OCI-LY7 (cell line): Measurements from ENCODE around the gene GMPR2. TPM values are rescaled to one million over a fixed set of nuclear protein-coding genes. Genes with fewer than 3 reads are reported as not detected.

Experiments used
- BruUV-seq: library from RNA; stranded (reverse); fragments of 400-500 nt; replicated peaks from 2 replicates; lab custom pipeline; 2021; lab: Mats Ljungman, UMichigan
- CTCF ChIA-PET: fragments of 300-600 bp; sonication (Branson Sonifier 250); formaldehyde crosslinking; loops from one replicate; lab custom pipeline; 2022; ENCODE audit warnings: antibody characterized with exemption; ENCODE audit not compliant: unreplicated experiment; lab: Charles Lee
- POLR2A ChIA-PET: fragments of 300-600 bp; sonication (Branson Sonifier 250); formaldehyde crosslinking; loops from one replicate; lab custom pipeline; 2022; ENCODE audit warnings: antibody characterized with exemption; lab: Charles Lee
- DNase-seq: peaks from one replicate; pipeline ENCODE4 v3.0.0-alpha.2; 2015; ENCODE audit warnings: low spot score
- H2AFZ ChIP-seq: fragments of 200-600 bp; sonication (generic), shearing (Covaris generic); 2 replicates; pipeline ENCODE4 v1.6.1; 2014; ENCODE audit warnings: mild to moderate bottlenecking, antibody characterized with exemption, low read length, moderate library complexity
- H3K27ac ChIP-seq: fragments of 200-600 bp; sonication (generic); 2 replicates; pipeline ENCODE4 v1.5.1; 2014; ENCODE audit warnings: mixed run types, low read depth, mild to moderate bottlenecking, moderate library complexity, low read length, inconsistent platforms; ENCODE audit not compliant: poor library complexity, severe bottlenecking
- H3K36me3 ChIP-seq: fragments of 200-600 bp; sonication (generic); 2 replicates; pipeline ENCODE4 v1.6.1; 2014; ENCODE audit warnings: mild to moderate bottlenecking, antibody characterized with exemption, low read length, moderate library complexity, mixed read lengths; ENCODE audit not compliant: insufficient read depth
- H3K4me1 ChIP-seq: fragments of 200-600 bp; sonication (generic); 2 replicates; pipeline ENCODE4 v1.5.1; 2014; ENCODE audit warnings: mild to moderate bottlenecking, low read length; ENCODE audit not compliant: insufficient read depth, poor library complexity, severe bottlenecking
- H3K4me2 ChIP-seq: fragments of 200-600 bp; sonication (generic); 2 replicates; pipeline ENCODE4 v1.6.1; 2014; ENCODE audit warnings: mild to moderate bottlenecking, low read length
- H3K4me3 ChIP-seq: fragments of 200-600 bp; sonication (generic); 2 replicates; pipeline ENCODE4 v1.5.1; 2014; ENCODE audit warnings: mild to moderate bottlenecking, low read depth, low read length; ENCODE audit not compliant: poor library complexity, severe bottlenecking
- H3K79me2 ChIP-seq: fragments of 200-600 bp; sonication (generic); 2 replicates; pipeline ENCODE4 v1.6.1; 2016; ENCODE audit warnings: low read depth, mild to moderate bottlenecking, low read length, moderate library complexity, mixed read lengths; ENCODE audit not compliant: insufficient read depth
- H3K9me2 ChIP-seq: fragments of 200-600 bp; sonication (generic); 2 replicates; pipeline ENCODE4 v1.6.1; 2016; ENCODE audit warnings: mild to moderate bottlenecking, low read length, mixed read lengths; ENCODE audit not compliant: insufficient read depth
- H3K9me3 ChIP-seq: fragments of 200-600 bp; sonication (generic); 2 replicates; pipeline ENCODE4 v1.6.1; 2014; ENCODE audit warnings: mild to moderate bottlenecking, mixed run types, low read length, mixed read lengths
- H4K20me1 ChIP-seq: fragments of 200-600 bp; sonication (generic); 2 replicates; pipeline ENCODE4 v1.6.1; 2014; ENCODE audit warnings: mild to moderate bottlenecking, antibody characterized with exemption, low read length, moderate library complexity, mixed read lengths; ENCODE audit not compliant: insufficient read depth
- CTCF ChIP-seq: fragments of 200-600 bp; sonication (generic); conservative IDR thresholded peaks from 2 replicates; pipeline ENCODE4 v1.5.1; 2014; ENCODE audit warnings: mild to moderate bottlenecking, antibody characterized with exemption, low read length, moderate library complexity, mixed read lengths
- EZH2phosphoT487 ChIP-seq: fragments of 200-600 bp; sonication (generic); IDR thresholded peaks from 2 replicates; pipeline ENCODE4 v1.6.1; 2018; ENCODE audit warnings: low read depth, borderline replicate concordance, mild to moderate bottlenecking, mixed run types, antibody characterized with exemption, low read length, moderate library complexity, mixed read lengths
- intact Hi-C: fragments of 100-400 bp; cut with micrococcal nuclease; formaldehyde crosslinking; loops from one replicate; pipeline ENCODE4 v1.10.0; 2022; ENCODE audit not compliant: unreplicated experiment
- total RNA-seq, 2 experiments: library from RNA; depleted of rRNA in 1 of 2; stranded (reverse); fragments of >200 nt in 1 of 2; shearing (Covaris generic) in 1 of 2; gene quantifications; 2 replicates each; pipeline ENCODE4 v1.2.3, GENCODE V29; 2014 to 2022

The GMPR2 gene
- total RNA-seq, 2 experiments from 2014 or later = 51.4 to 62.3 TPM

GRCh38 chr14:24235804-24236688 lies 3.3 kb downstream of the GMPR2 start:
- Histone ChIP-seq H3K9me3 (no peaks in the 10 kb centered on the region), H3K9me2 (no peaks in the 10 kb centered on the region), H3K4me1 (peaks cover 34% of the 10 kb centered on the region), H3K27ac (no peak overlapping the region), H3K4me3 (no peak overlapping the region), H3K36me3 (peaks cover 72% of the 10 kb centered on the region), H4K20me1 (no peaks in the 10 kb centered on the region), H3K79me2 (peaks cover 32% of the 10 kb centered on the region), H3K4me2 (no peak overlapping the region), H2AFZ (no peak overlapping the region)
- no peak for TF ChIP-seq CTCF
- ChIA-PET CTCF (interaction anchor here (1.0 kb wide), 1 partner anchor 70 kb away, joined by 3 read pairs; no protein-coding TSS in a partner anchor), POLR2A (interaction anchor here (0.7 to 1.2 kb wide), 2 partner anchors 9 to 61 kb away, joined by 3 to 4 read pairs; no protein-coding TSS in a partner anchor)
- intact Hi-C loops = no loop called here
- DNase-seq = no peak
- BruUV-seq = no TSS peak

GRCh38 chr14:24236689-24237462 lies 4.1 kb downstream of the GMPR2 start:
- Histone ChIP-seq H3K9me2 (no peaks in the 10 kb centered on the region), H3K4me2 (no peak overlapping the region), H3K4me1 (peaks cover 38% of the 10 kb centered on the region), H3K79me2 (peaks cover 32% of the 10 kb centered on the region; the same call in 1 of the 2 replicates), H3K9me3 (no peaks in the 10 kb centered on the region), H2AFZ (no peak overlapping the region), H3K4me3 (no peak overlapping the region), H3K27ac (no peak overlapping the region), H4K20me1 (no peaks in the 10 kb centered on the region), H3K36me3 (peaks cover 73% of the 10 kb centered on the region)
- intact Hi-C loops = no loop called here
- no TSS peak for BruUV-seq
- ChIA-PET CTCF (no interaction called here), POLR2A (interaction anchor here (0.7 to 1.9 kb wide), 2 partner anchors 41 to 61 kb away, joined by 3 to 5 read pairs; no protein-coding TSS in a partner anchor)
- no peak for TF ChIP-seq CTCF
- TF ChIP-seq EZH2phosphoT487 = no peak
- DNase-seq = no peak
